SHP77 (cell line): ENCODE data around the gene ECT2L.
"Not testable (repeated sequence)": the region's sequence is repeated elsewhere in the genome, so short reads cannot be mapped to it uniquely, and the experiment has no call there.

ENCODE experiments used
- DNase-seq, 2 experiments: peaks; one replicate each; lab custom pipeline; 2025; lab: John Stamatoyannopoulos, UW

ECT2L gene

GRCh38 chr6:138931660-138932059 is 135.8 kb downstream of the ECT2L start:
- DNase-seq: no peak

- DNase-seq: not testable (repeated sequence)
These were observed 141.0 kb downstream of the ECT2L start for GRCh38 chr6:138936873-138937272.

DNA sequence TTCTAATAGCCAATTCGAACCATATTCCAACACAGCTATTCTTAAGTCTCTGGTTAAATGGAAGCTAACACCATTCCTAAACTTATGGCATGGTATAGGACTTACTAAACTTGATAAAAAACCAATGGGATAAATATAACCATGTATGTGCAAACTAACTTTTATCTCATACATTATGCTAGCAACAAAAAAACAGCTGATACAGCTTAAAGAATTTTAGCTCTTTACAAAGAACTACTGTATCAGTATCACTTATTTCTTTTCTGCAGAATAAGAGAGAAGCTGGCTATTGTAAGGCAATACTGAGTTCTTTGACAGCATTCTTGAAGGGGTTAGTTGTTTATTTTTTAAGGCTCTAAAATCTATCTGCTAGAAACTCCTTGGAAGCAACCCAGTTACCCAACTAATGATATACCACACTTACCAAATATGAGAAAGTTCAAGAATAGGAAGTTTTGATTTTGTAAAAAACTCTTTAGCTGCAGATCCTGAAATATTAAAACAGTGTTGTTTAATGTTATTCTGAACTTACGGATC is 147.3 kb downstream of the ECT2L start:
- no peak for DNase-seq

DNA sequence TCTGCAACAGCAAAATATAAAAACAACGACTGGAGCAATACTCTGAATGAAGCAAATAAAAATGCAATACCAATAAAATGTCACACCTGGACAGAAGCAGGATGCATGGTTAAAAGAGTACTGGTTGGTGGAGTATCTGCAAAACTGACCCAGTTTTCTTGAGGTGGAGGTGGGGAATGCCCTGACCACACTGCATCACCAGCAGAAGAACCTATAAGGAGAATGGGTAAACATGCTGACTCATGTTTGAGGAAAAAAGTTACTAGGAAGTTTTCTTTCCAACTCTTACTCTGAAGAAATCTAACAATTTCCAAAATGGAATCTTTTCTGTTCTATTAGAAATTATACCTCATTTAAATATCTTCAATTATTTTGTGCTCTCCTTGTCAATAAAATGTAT is 148.5 kb downstream of the ECT2L start:
- no peak for DNase-seq

DNA sequence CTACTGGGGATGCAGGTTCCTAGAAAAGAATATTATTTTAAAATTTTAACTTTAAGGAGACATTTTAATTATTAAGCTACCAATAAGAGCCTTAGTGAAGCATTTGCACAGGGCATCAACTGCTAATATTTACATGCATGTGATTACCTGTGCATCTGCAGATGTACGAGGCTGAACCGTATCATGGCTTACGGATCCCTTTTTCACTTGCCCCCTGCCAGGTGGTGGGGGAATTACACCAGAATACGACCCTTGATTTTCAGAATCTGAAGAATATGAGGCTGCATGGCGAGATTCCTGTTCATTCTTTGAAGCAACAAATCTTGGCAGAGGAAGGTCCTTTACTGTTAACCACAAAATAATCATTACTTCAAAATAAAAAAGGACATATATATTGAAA is 149.5 kb downstream of the ECT2L start:
- DNase-seq: no peak

DNA sequence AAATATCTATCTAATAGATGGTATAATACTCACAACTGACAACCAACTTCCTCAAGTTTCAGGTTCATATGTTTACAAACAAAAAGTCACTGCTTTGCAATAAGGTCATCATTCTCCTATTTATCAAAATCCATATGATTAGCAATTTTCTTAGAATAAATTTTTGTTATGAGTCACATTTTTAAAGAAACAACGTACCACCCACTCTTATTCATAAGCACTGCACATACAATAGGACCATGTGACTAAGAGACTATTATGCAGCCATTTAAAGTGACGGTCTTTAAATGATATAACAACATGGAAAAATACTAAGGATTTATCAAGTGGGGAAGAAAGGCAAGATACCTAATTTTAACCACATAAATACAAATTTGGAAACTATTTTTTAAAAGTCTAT is 152.1 kb downstream of the ECT2L start:
- no peak for DNase-seq

DNA sequence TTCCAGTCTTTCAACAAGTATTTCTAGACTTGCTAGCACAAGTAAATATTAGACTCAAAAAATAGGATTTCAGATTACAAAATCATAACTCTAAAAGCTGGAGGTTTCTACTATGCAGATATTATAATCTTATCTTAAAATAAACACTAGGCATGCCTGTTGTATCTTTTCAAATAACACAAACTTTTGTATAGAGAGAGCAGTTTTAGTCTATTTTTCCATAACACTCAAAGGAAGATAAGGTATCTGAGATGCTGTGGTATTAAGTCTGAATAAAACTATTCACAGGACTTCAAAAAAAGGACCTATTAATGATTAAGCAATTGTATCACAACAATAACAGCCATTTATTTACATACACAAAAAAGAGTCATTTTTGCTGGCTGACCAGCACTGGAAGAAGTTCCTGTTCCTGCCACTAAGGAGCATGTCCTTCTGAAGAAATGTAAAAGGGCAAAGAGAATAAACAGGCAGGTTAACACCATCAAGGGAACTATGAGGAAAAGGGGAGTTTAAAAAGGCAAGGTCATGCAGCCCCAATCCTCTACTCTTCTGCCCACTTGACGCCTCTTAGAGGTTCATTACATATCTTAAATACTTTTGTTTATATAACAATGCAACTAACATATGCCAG is 152.8 kb downstream of the ECT2L start:
- no peak for DNase-seq

GRCh38 chr6:138953451-138953850 is 157.6 kb downstream of the ECT2L start:
- DNase-seq: no peak
